HepG2 (cell line): ENCODE measurements around the gene NEGR1. TPM values are rescaled to one million over a fixed set of nuclear protein-coding genes. Genes with fewer than 3 reads are reported as not detected.

Source experiments
- ATAC-seq: fragments of 200-7000 bp; cut with Tn5 transposase; 3 replicates; pipeline ENCODE4 v1.9.1; 2020; ENCODE audit warnings: mild to moderate bottlenecking, moderate library complexity
- BruUV-seq: library from RNA; stranded (reverse); fragments of 400-500 nt; replicated peaks from 2 replicates; lab custom pipeline; 2021; lab: Mats Ljungman, UMichigan
- CTCF ChIA-PET: fragments of 300-600 bp; formaldehyde crosslinking; extraction: SDS; loops from one replicate; lab custom pipeline; 2021; ENCODE audit warnings: low total read pairs, inconsistent platforms, low intra/inter-chr PET ratio; lab: Yijun Ruan, JAX
- POLR2A ChIA-PET: fragments of 350-600 bp; sonication (Branson Sonifier 250); formaldehyde crosslinking; loops from one replicate; lab custom pipeline; 2020; ENCODE audit warnings: antibody characterized with exemption, inconsistent platforms; lab: Yijun Ruan, JAX
- DNase-seq: peaks from one replicate; pipeline ENCODE4 v3.0.0-alpha.2; 2015; ENCODE audit warnings: low spot score
- FAIRE-seq: peaks from 3 replicates; lab custom pipeline; 2011; peaks lifted over from hg19 to GRCh38; lab: Jason Lieb, UNC
- H2AFZ ChIP-seq: one replicate; pipeline ENCODE4 v1.6.1; 2011; ENCODE audit warnings: low read length, inconsistent platforms
- H3K27ac ChIP-seq: fragments of 300-600 bp; 3 replicates; pipeline ENCODE4 v1.8.0; 2011; ENCODE audit warnings: mixed run types, mild to moderate bottlenecking, mixed read lengths, low read length, inconsistent platforms; ENCODE audit not compliant: insufficient read depth; ENCODE audit errors: extremely low read length
- H3K27me3 ChIP-seq, 2 experiments: fragments of 200-600 bp in 1 of 2; 2 replicates in 1 of 2; 3 replicates in 1 of 2; pipeline versions ENCODE4 v1.6.0 to v1.8.0; 2011; ENCODE audit warnings: low read length in 2 of 2, mild to moderate bottlenecking in 2 of 2, moderate library complexity in 2 of 2, inconsistent platforms in 1 of 2; ENCODE audit not compliant: insufficient read depth in 2 of 2, control insufficient read depth in 1 of 2
- H3K36me3 ChIP-seq, 2 experiments: fragments of 200-600 bp in 1 of 2; replicated peaks in 1 of 2; 2 replicates in 1 of 2; 3 replicates in 1 of 2; pipeline versions ENCODE4 v1.5.1 to v1.8.0; 2011; ENCODE audit warnings: low read length in 2 of 2, inconsistent platforms in 1 of 2; ENCODE audit not compliant: insufficient read depth in 2 of 2, control insufficient read depth in 1 of 2
- H3K4me1 ChIP-seq: 2 replicates; pipeline ENCODE4 v1.5.1; 2012; ENCODE audit warnings: low read length, inconsistent platforms; ENCODE audit not compliant: insufficient read depth
- H3K4me2 ChIP-seq: 2 replicates; pipeline ENCODE4 v1.6.0; 2011; ENCODE audit warnings: low read depth, low read length, inconsistent platforms
- H3K4me3 ChIP-seq, 3 experiments: fragments of 200-600 bp in 1 of 3; sonication (generic), shearing (Covaris generic) in 1 of 3; replicated peaks in 1 of 3; 2 replicates each; pipeline ENCODE4 v1.5.1; 2011 to 2016; ENCODE audit warnings: low read length in 3 of 3, inconsistent platforms in 2 of 3, low read depth in 2 of 3, mild to moderate bottlenecking in 2 of 3, control low read depth in 1 of 3, mixed read lengths in 1 of 3; ENCODE audit not compliant: insufficient read depth in 1 of 3
- H3K79me2 ChIP-seq: one replicate; pipeline ENCODE4 v1.6.1; 2011; ENCODE audit warnings: low read length, inconsistent platforms; ENCODE audit not compliant: insufficient read depth
- H3K9ac ChIP-seq: 2 replicates; pipeline ENCODE4 v1.6.0; 2011; ENCODE audit warnings: mild to moderate bottlenecking, low read depth, low read length, inconsistent platforms; ENCODE audit not compliant: insufficient read depth
- H3K9me3 ChIP-seq: 2 replicates; pipeline ENCODE4 v1.5.1; 2012; ENCODE audit warnings: mild to moderate bottlenecking, low read length
- H4K20me1 ChIP-seq: 2 replicates; pipeline ENCODE4 v1.6.0; 2011; ENCODE audit warnings: inconsistent platforms, mild to moderate bottlenecking, low read length, moderate library complexity; ENCODE audit not compliant: insufficient read depth
- ARID2 ChIP-seq: sonication (generic); formaldehyde crosslinking; IDR thresholded peaks from 2 replicates; pipeline ENCODE4 v1.8.1; 2022; ENCODE audit warnings: mild to moderate bottlenecking, missing genetic modification reagents, borderline replicate concordance
- BRCA1 ChIP-seq: sonication (generic); formaldehyde crosslinking; IDR thresholded peaks from 2 replicates; pipeline ENCODE4 v1.4.0; 2020; ENCODE audit warnings: missing genetic modification reagents
- CEBPB ChIP-seq: IDR thresholded peaks from 2 replicates; pipeline ENCODE4 v1.6.1; 2011; ENCODE audit warnings: low read depth, low read length, improper control_type of control experiment, borderline replicate concordance
- CREB1 ChIP-seq, 2 experiments: fragments of 450-650 bp in 1 of 2; IDR thresholded peaks; 2 replicates each; pipeline ENCODE4 v1.6.1; 2016 to 2017; ENCODE audit warnings: control low read depth in 1 of 2, mild to moderate bottlenecking in 1 of 2, missing compliant biosample characterization in 1 of 2, missing genetic modification characterization in 1 of 2
- ELK4 ChIP-seq: sonication (generic); formaldehyde crosslinking; IDR thresholded peaks from 2 replicates; pipeline ENCODE4 v1.9.0; 2021; ENCODE audit warnings: missing genetic modification reagents, borderline replicate concordance
- FIP1L1 ChIP-seq: fragments of 200-400 bp; formaldehyde crosslinking; IDR thresholded peaks from 2 replicates; pipeline ENCODE4 v1.6.1; 2018; ENCODE audit warnings: low read depth, mild to moderate bottlenecking, low read length, moderate library complexity, borderline replicate concordance; ENCODE audit not compliant: insufficient read depth
- FOXA3 ChIP-seq: IDR thresholded peaks from 2 replicates; pipeline ENCODE4 v1.6.1; 2016; ENCODE audit warnings: missing genetic modification reagents, missing compliant biosample characterization
- FOXK2 ChIP-seq: fragments of 450-650 bp; IDR thresholded peaks from 2 replicates; pipeline ENCODE4 v1.6.1; 2016
- FOXP4 ChIP-seq: sonication (generic); formaldehyde crosslinking; IDR thresholded peaks from 2 replicates; pipeline ENCODE4 v1.4.0; 2020; ENCODE audit warnings: missing genetic modification reagents
- HNRNPUL1 ChIP-seq: fragments of 200-400 bp; formaldehyde crosslinking; IDR thresholded peaks from 2 replicates; pipeline ENCODE4 v1.6.1; 2017; ENCODE audit warnings: low read depth, mild to moderate bottlenecking, low read length, moderate library complexity
- RBM39 ChIP-seq: fragments of 200-400 bp; formaldehyde crosslinking; IDR thresholded peaks from one replicate; pipeline ENCODE4 v1.6.1; 2018; ENCODE audit warnings: antibody characterized with exemption, mild to moderate bottlenecking, low read depth, low read length; ENCODE audit not compliant: poor library complexity, severe bottlenecking
- STAG1 ChIP-seq: sonication (generic); formaldehyde crosslinking; IDR thresholded peaks from 2 replicates; pipeline ENCODE4 v1.4.0; 2020; ENCODE audit warnings: missing genetic modification reagents
- THAP8 ChIP-seq: sonication (generic); formaldehyde crosslinking; IDR thresholded peaks from 2 replicates; pipeline ENCODE4 v1.5.1; 2020; ENCODE audit warnings: missing genetic modification reagents, mild to moderate bottlenecking, borderline replicate concordance
- THAP9 ChIP-seq: sonication (generic); formaldehyde crosslinking; IDR thresholded peaks from 2 replicates; pipeline ENCODE4; 2020; ENCODE audit warnings: missing genetic modification reagents, mild to moderate bottlenecking, borderline replicate concordance
- ZNF282 ChIP-seq: fragments of 450-650 bp; IDR thresholded peaks from 2 replicates; pipeline ENCODE4 v1.6.1; 2018; ENCODE audit not compliant: partially characterized antibody
- ZNF292 ChIP-seq: sonication (generic); formaldehyde crosslinking; IDR thresholded peaks from 2 replicates; pipeline ENCODE4 v1.8.1; 2022; ENCODE audit warnings: mild to moderate bottlenecking, low read depth, missing genetic modification reagents, borderline replicate concordance
- ZNF382 ChIP-seq: sonication (generic); formaldehyde crosslinking; IDR thresholded peaks from 2 replicates; pipeline ENCODE4 v1.5.0; 2020; ENCODE audit warnings: missing genetic modification reagents, mild to moderate bottlenecking, borderline replicate concordance
- WGBS: methylation state at CpG from one replicate; pipeline ENCODE4 v1.1.6; 2017; ENCODE audit warnings: low lambda C conversion rate; 5-methylcytosine and 5-hydroxymethylcytosine counted together
- in situ Hi-C: cut with HindIII; loops from 2 replicates; pipeline ENCODE4 v1.10.0; 2017; ENCODE audit warnings: low pct_unique_long_range_greater_than_20kb; ENCODE audit not compliant: extremely low pct_ligation_motif_present
- intact Hi-C: fragments of 100-400 bp; cut with micrococcal nuclease; formaldehyde crosslinking; loops from one replicate; pipeline ENCODE4 v1.10.0; 2022; ENCODE audit not compliant: unreplicated experiment
- polyA plus RNA-seq, 8 experiments: library from polyadenylated mRNA; depleted of rRNA in 3 of 8; stranded (reverse) in 7 of 8; unstranded in 1 of 8; fragments of >200 nt; fragmentation: Illumina TruSeq in 4 of 8; extraction: Trizol in 4 of 8; gene quantifications; 2 replicates each; pipeline versions ENCODE4 v1.2.1 to v1.2.3, GENCODE V29; 2011 to 2016; ENCODE audit warnings: low read depth in 4 of 8, missing spikeins in 1 of 8, mixed read lengths in 1 of 8; ENCODE audit not compliant: insufficient read depth in 1 of 8
- total RNA-seq, 5 experiments: library from RNA; depleted of rRNA; stranded (reverse); fragments of >200 nt; fragmentation: Illumina TruSeq; extraction: Trizol; gene quantifications; 2 replicates each; pipeline ENCODE4 v1.2.3, GENCODE V29; 2016; ENCODE audit warnings: low read depth in 1 of 5

The NEGR1 gene
- total and polyA plus RNA-seq, 2 of the 13 experiments (the other 11 are each of a cell fraction or from before 2014, with no cell fraction given): not detected

- TF ChIP-seq CREB1 (IDR thresholded peaks at IDR 0.05) (no peak), CREB1 (CRISPR knock-in tag; IDR thresholded peaks at IDR 0.05) (peak; percentile 80), RBM39 (no peak), HNRNPUL1 (no peak), FOXK2 (no peak), FIP1L1 (no peak)
Observed at GRCh38 chr1:72235062-72235461, 47.3 kb downstream of the NEGR1 start (continued).

GRCh38 chr1:72230746-72231145 is 51.6 kb downstream of the NEGR1 start:
- no peak for ATAC-seq
- H3K9me3 ChIP-seq: no peaks in the 10 kb centered on the region; the same call in 1 of the 2 replicates
- BruUV-seq: no TSS peak
- no peak overlapping the region for H3K4me3 ChIP-seq
- DNase-seq: no peak
- no peak overlapping the region for H3K4me2 ChIP-seq
- H3K9ac ChIP-seq: no peak overlapping the region
- FAIRE-seq: no peak
- peaks cover 42% of the 10 kb centered on the region for H3K4me1 ChIP-seq
- CTCF ChIA-PET: no interaction called here
- in situ Hi-C loops (no loop called here), intact Hi-C loops (no loop called here)
- WGBS: 69% methylated on average over 1 of the region's 1 CpG
- H3K36me3 ChIP-seq: no peaks in the 10 kb centered on the region
- H4K20me1 ChIP-seq: no peaks in the 10 kb centered on the region
- POLR2A ChIA-PET: no interaction called here
- H2AFZ ChIP-seq: no peak overlapping the region
- H3K79me2 ChIP-seq: no peaks in the 10 kb centered on the region
- H3K27me3 ChIP-seq: no peaks in the 10 kb centered on the region
- no peak overlapping the region for H3K27ac ChIP-seq
- TF ChIP-seq ARID2 (CRISPR knock-in tag): no peak
- no peak for TF ChIP-seq STAG1 (CRISPR knock-in tag)
- no peak for TF ChIP-seq THAP9
- no peak for TF ChIP-seq ZNF292 (CRISPR knock-in tag)
- no peak for TF ChIP-seq FOXP4 (CRISPR knock-in tag)
- TF ChIP-seq THAP8 (CRISPR knock-in tag): no peak
- no peak for TF ChIP-seq ZNF382
- TF ChIP-seq FOXA3: no peak
- TF ChIP-seq ZNF282: no peak
- TF ChIP-seq BRCA1 (CRISPR knock-in tag): no peak
- no peak for TF ChIP-seq CEBPB
- TF ChIP-seq ELK4 (CRISPR knock-in tag): no peak
